Measurements from ENCODE around the gene TMEM80.
A peak's percentile ranks its signal among the peaks of the same experiment; 100 is the strongest.
"Not testable (repeated sequence)": the region's sequence is repeated elsewhere in the genome, so short reads cannot be mapped to it uniquely, and the experiment has no call there.

Gene TMEM80
- 3.9 to 15.2 reads per million in 2 experiments for total RNA-seq

DNA sequence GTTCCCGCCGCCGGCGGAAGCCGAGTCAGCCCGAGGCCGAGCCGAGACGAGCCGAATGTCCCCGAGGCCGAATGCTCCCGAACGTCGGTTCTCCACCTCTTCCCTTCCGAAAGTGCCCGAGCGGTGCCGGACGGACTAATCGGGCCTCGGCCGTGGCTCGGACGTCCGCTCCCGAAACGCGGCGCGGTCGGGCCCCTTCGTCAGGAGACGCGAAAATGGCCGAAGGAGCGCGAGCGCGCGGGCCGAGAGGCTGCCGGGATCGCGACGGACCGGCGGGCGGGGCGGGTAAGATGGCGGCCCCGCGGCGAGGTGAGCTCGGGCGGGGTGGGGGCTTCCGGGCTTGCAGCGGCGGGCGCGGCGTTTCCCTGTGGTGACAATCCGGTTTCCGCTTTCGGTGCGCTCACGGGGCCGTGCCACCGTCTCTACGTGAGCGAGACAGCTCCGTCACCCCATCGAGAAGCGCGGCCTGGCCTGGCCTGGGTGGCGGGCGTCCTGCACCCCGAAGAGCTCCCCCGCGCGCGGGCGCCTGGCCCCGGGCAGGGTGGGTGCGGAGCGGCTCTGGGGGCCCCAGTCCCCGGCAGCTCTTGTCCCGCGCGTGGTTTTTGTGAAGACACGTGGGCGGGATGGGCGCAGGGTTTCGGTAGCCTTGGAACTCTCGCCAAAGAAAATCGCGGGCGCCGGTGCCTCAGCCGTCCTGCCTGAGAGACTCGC is at the start of gene TMEM80:
TMEM80 (plus strand) TSS at position 279 of the 711 bp plus-strand sequence; CDS start at position 291, 12 bp downstream.
- DNase-seq (ENCODE audit: low read depth) = peak; percentile 95

DNA sequence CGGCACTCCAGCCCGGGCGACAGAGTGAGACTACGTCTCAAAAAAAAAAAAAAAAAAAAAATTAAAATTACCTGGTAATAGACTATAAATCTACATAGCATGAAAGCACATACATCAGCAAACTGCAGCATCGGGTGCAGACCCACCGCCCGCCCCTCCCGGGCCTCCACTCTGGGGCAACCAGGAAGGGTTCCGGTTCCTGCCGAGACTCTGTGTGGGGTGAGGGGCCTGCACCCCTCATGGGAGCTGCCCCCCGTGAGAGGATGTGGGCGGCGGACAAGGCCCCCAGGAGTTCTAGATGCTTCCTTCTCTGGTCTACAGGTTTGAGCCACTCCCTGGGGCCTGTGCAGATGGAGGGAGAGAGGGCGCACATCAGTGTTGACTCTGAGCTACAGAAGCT is 49.4 kb upstream of the TMEM80 start:
- DNase-seq (ENCODE audit: low read depth) = no peak

DNA sequence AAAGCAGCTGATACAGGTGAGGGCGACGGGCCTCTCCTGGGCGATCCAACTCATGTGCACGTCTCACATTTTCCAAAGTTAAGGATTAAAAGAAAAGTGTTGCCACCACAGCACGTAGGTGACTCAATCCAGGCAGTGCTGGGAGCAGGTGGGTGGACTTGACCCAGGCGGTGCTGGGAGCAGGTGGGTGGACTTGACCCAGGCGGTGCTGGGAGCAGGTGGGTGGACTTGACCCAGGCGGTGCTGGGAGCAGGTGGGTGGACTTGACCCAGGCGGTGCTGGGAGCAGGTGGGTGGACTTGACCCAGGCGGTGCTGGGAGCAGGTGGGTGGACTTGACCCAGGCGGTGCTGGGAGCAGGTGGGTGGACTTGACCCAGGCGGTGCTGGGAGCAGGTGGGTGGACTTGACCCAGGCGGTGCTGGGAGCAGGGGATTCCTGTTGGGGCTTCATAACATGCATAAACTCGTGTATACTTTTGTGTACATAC is 47.9 kb upstream of the TMEM80 start:
- not testable (repeated sequence) for DNase-seq (ENCODE audit: low read depth)

DNA sequence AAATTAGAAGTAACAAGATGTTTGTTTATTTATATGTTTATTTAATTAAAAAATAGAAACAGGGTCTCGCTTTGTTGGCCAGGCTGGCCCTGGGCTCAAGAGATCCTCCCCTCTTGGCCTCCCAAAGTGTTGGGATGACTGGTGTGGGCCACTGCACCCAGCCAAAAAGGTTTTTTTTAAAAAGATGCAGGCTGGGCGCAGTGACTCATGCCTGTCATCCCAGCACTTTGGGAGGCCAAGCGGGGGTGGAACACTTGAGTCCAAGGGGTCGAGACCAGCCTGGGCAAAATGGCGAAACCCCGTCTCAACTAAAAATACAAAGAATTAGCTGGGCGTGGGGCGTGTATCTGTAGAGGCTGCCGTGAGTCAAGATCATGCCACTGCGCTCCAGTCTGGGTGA is 45.1 kb upstream of the TMEM80 start:
- no peak for DNase-seq (ENCODE audit: low read depth)

DNA sequence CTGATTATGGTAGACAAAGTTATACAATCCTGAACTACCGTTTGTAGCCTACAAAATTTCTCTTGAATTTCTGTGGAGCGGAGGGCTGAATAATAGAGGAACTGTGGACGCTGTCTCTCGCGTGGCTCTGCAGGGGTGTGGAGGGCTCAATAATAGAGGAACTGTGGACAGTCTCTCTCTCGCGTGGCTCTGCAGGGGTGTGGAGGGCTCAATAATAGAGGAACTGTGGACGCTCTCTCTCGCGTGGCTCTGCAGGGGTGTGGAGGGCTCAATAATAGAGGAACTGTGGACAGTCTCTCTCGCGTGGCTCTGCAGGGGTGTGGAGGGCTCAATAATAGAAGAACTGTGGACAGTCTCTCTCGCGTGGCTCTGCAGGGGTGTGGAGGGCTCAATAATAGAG is 42.5 kb upstream of the TMEM80 start:
- DNase-seq (ENCODE audit: low read depth) = not testable (repeated sequence)

DNA sequence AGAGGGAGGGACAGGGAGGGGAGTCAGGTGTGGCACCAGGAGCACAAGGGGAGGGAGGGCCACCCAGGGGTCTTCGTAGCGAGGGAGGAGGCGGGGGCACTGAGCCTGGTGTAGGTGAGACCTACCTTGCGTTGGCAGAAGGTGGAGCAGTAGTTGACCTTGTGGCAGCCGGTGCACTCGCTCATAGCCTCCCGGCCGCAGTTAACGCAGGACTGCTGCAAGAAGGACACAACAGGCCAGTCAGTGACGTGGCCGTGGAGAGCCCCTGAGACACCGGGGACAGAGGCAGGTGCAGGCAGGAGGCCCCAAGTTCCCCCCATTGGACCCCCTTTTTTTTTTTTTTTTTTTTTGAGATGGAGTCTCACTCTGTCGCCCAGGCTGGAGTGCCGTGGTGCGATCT is 41.8 kb upstream of the TMEM80 start:
- no peak for DNase-seq (ENCODE audit: low read depth)

DNA sequence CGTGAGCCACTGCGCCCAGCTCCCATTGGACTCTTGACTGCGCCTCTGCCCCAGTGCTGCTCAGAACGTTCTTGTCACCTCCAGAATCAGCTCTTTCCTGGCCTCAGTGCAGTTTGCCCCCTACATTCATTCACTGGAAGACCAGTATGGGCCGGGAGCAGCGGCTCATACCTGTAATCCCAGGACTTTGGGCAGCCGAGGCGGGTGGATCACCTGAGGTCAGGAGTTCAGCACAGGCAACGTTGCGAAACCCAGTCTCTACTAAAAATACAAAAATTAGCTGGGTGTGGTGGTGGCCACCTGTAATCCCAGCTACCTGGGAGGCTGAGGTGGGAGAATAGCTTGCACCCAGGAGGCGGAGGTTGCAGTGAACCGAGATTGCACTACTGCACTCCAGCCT is 41.2 kb upstream of the TMEM80 start:
- DNase-seq (ENCODE audit: low read depth) = not testable (repeated sequence)

DNA sequence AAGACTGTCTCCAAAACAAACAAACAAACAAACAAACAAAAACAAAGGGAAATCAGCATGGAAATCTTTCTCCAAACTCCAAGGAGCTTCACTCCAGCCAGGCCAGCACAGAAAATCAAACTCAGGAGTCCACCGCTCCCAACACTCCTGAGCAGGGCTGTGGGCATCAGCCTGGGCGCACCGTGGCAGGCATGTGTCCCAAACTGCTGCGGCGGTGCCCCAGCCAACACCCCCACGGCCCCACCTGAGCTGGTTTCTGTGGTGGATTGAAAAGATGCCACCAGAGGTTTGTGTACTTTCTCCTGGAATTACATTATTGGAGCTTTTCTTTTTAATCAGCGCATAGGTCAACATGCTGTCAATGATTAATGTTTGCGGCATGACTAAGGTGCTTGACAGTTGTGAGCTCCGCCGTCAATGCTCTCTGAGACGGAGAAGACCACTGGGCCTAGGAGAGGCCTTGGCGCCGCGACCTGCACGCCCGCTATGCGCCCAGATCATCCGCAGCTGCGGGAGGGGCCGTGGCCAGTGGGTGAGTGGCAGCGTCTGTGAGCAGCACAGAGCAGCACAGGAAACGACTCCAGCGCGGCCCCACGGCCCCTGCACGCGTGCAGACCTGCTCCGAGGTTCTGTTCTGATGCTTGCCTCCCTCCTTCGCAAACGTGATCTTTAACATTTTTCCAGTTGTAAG is 40.4 kb upstream of the TMEM80 start:
- DNase-seq (ENCODE audit: low read depth) = no peak

DNA sequence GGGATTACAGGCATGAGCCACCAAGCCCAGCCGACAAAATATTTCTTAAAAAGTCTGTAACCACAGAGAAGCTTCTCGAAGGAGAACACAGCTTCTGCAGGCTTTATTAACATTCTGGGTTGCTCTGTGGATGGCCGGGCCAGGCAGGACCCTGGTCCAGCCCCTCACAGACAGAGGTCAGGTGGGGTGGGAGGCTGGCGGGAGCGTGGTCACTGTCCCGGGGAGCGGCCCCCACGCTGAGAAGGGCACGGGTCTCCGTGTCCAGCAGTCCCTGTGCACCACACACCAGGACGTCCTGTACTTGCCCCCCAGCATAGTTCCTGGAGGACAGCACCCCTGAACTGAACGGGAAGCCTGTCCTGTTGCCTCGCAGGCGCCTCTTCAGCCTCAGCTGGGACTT is 39.2 kb upstream of the TMEM80 start:
- no peak for DNase-seq (ENCODE audit: low read depth)

DNA sequence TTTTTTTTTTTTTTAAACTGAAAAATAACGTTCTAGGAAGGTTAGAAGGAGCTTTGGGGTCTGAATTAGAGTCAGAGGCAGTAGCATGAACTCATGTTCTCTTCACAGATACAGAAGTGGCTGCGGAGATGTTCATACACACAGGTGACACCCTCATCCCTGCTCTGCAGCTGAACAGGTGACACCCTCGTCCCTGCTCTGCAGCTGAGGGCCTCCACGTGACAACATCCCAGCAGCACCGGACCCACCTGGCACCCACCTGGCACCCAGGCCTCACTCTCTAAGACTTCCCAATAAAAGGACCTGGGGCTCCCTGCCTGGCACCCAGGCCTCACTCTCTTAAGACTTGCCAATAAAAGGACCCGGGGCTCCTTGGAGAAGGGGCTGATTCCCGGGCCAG is 38.8 kb upstream of the TMEM80 start:
- no peak for DNase-seq (ENCODE audit: low read depth)

DNA sequence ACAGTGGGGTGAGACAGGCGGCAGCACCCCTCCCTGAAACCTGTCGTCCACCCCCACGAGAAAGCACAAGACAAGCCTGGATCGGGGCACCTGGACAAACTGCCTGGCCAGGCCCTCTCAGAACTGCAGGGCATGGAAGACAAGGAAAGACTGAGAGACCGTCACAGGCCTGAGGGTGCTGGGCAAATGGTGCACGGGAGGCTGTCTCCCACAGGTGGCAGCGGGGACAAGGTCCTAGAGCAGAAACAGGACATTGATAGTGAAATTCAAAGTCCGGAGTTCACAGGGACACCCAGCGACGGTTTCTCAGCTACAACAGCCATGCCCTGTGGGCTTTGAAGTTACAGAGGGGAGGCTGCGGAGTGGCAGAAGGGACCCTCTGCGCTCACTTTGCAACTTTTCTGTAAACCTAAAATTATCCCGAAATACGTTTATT is 37.9 kb upstream of the TMEM80 start:
- DNase-seq (ENCODE audit: low read depth) = no peak

DNA sequence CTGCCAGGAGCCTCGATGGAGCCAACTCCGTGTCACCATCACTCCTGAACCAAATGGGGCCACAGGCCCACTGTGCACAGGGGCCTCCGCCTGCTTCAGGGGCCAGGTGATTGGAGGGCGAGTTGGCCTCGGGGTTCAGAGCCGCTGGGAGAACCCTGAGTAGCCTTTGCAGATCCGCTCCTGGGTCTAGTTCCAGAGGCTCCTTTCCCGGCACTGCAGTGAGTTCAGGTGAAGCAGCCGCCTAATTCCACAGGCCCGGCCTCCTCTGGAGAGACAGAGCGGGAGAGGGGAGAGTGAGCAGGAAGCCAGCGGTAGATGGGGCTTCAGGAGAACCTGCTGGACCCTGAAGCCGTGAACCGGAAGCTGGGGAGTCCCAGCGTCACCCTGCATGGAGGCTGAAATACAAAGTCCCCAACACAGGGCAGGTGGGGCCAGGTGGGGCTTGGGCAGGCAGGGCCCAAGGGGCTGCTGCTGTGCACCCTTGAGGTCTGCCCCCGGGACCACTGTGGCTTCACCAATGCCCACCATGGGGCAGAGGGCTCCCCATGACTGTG is 36.0 kb upstream of the TMEM80 start:
- DNase-seq (ENCODE audit: low read depth) = no peak

DNA sequence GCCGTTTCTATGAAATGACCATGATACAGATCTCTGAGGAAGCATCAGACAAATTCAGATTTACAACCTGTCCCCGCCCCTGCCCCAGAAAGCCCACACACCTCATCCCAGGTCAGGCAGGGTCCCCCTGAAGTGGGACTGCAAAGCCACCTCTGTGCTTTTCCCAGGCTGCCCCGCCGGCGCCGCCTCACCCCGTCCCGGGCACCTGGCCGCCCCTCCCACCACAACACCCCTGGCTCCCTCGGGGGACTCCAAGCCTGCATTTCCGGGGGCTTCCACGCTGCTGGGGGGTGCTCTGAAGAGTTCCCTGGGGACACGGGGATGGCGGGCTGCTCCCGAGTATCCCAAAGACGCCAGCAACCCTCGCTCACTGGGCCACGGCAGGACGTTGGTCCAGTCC is 35.3 kb upstream of the TMEM80 start:
- no peak for DNase-seq (ENCODE audit: low read depth)

DNA sequence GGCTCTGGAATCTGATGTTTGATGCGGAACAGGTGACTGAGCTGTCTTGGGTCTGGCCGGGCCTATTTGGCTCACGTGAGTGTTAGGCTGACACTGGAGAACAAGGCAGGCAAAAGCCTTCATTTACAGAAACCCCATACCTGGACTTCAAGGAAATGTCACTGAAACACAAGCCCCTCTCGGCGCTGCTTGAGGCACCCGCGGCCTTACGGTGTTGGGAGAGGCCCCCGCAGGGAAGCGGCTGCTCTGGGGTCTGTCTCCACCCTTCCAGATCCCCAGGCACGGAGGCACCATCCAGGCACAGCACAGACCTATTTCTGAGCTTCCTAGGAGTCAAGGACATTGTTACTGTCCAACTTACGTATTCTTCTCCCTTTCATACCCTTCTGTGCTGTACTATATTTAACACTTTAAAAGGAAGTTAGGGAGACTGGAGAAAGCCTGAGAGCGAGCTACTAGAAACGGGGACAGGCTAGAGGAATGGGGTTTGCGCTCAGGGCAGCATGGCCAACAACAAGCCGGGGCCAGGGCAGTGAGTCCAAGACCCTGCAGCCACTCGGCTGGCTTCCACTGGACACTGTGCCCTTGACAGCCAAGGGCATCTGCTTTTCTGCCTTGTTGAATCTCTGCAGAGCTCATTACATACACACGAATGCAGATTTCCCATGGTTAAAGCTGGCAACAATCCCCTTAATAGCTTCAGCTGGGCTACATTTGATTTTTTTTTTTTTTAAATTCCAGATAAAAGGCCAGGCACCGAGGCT is 34.8 kb upstream of the TMEM80 start:
- DNase-seq (ENCODE audit: low read depth) = no peak

DNA sequence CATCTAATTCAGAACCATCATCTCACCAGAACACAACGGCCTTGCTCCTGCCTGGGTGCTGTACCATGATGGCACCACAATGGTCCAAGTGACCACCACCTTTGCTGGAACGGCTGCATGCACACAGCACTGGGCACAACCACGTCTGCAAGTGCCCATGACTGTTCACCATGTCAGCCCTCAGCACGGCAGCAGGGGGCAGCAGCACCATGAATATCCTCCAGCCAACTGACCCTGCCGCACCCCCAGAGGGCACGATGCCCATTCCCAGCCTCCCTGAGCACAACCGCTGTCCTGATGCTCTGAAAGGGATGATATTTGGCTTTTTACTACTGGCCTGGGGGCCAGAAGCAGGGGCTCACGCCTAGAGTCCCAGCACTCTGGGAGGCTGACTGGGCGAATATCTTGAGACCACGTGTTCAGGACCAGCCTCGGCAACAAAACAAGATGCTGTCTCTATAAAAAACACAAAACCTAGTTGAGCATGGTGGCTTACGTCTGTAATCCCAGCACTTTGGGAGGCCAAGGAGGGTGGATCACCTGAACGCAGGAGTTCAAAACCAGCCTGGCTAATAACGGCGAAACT is 32.8 kb upstream of the TMEM80 start:
- no peak for DNase-seq (ENCODE audit: low read depth)

DNA sequence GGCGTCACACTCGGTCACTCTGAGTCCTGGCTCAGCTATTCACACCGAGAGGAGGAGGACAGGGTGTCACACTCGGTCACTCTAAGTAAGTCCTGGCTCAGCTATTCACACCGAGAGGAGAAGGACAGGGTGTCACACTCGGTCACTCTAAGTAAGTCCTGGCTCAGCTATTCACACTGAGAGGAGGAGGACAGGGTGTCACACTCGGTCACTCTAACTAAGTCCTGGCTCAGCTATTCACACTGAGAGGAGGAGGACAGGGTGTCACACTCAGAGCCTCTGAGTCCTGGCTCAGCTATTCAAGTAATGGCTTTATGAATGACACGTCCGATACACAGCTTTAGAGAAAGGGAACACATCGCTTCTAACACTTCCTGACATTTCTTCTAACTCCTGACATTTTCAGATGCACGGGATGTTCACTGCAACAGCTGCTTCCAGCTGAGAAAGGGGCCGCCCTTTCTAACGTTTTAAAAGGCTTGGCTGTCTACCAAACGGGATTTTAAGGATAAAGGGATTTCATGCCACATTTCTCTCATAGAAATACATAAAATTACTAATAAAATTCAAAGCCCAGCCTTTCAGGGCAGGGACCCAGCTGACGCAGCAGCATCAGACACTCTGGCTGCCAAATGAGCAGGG is 30.4 kb upstream of the TMEM80 start:
- DNase-seq (ENCODE audit: low read depth) = no peak

DNA sequence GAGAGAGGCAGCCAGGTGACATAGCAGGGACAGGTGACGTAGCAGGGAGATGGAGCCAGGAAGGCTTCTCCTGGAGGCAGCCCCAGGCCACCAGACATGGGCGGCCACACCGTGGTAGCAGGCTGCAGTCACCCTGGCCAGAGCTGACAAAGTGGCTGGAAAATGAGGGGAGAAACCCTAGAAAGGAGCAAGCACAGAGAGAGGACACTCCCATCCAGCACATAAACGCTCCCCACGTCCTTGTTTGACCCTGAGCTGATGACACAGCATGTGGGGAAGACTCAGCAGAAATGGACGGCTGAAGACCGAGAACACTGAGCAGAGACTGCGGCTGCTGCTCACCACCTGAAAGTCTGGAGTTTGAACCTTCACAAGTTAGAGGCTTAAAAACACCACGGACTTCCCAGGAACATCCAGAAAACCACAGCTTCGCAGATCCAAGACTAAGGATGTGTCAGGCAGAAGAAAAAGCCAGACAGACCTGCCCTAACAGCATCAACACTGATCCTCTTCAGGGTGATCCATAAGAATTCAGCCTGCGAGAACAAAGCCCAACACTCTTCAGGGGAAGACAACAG is 29.8 kb upstream of the TMEM80 start:
- DNase-seq (ENCODE audit: low read depth) = no peak

DNA sequence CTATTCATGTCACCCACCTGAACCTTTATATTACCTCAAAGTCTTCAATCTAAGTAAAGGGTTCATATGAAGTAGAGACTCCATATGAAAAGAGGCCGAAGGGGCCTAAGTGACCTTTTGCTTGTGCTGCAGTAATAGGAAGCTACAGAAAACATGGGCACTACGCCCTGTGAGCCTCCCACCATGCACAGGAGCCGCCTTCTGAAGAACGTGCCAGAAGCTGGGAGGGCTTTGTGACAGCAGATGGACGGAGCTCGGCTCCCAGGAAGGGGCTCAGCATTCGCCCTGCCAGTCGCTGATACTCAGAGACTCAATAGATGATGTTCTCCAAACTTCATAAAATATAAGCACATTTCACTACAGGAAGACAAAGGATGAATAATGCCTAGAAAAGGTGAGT is 21.8 kb upstream of the TMEM80 start:
- DNase-seq (ENCODE audit: low read depth) = no peak

DNA sequence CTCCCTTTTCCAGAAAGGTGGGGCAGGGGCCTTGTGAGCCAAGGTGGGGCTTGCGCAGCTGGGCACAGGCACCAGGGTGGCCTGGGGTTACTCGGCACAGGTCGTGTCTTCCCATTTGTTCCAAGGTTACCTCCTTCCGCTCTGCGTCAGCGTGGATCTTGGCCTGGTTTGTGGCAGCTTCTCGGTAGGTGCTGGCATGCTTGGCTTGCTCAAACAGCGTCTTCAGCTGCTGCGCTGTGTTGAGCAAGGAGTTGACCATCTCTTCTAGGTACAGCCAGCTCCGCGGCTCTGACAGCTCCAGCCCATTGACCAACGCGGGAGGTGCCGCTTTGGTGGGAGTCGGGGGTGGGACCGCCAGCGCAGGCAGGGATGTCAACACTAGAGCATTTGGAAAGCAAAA is 21.2 kb upstream of the TMEM80 start:
- no peak for DNase-seq (ENCODE audit: low read depth)

DNA sequence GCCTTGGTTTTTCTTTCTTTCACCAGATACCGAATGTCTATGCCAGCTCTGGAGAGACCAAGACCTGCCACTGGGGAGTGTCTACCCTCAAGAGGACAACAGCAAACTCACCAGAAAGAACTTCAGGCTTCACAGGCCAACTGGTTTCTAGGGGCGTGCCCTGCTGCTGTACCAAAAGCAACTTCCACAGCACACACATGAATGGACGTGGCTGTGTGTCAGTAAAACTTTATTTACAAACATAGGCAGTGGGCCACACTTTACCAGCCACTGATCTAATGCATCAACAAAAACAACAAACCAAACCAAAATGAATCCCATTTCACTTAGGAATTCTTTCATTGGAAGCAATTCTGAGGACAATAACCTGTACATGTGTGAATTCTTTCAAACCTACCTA is 17.3 kb upstream of the TMEM80 start:
- no peak for DNase-seq (ENCODE audit: low read depth)

Data from T follicular helper cell (primary cell).